ENCODE data around the gene CDC20B. TPM values are rescaled to one million over a fixed set of nuclear protein-coding genes. Genes with fewer than 3 reads are reported as not detected.

CDC20B gene
- total RNA-seq, 1 experiment from 2014 or later: not detected

GRCh38 chr5:55220433-55221185, 47.6 kb upstream of the CDC20B start:
- BruUV-seq (replicated peaks): no TSS peak
- POLR2A ChIA-PET: no interaction called here
- Histone ChIP-seq H3K27me3 (replicated peaks; ENCODE audit: control insufficient read depth, insufficient read depth, low read length) (no peaks in the 10 kb centered on the region), H3K4me1 (peaks cover 14% of the 10 kb centered on the region; the same call in 1 of the 2 replicates), H3K9me3 (no peaks in the 10 kb centered on the region), H3K4me3 (ENCODE audit: low read depth, low read length) (no peak overlapping the region), H3K36me3 (ENCODE audit: control insufficient read depth, insufficient read depth, low read length) (no peaks in the 10 kb centered on the region)
- H3K36me3 Mint-ChIP-seq (ENCODE audit: insufficient read depth, unreplicated experiment): peaks cover 14% of the 10 kb centered on the region
- intact Hi-C loops (cut with micrococcal nuclease; ENCODE audit: unreplicated experiment): no loop called here
- no peak for DNase-seq
- no peaks in the 10 kb centered on the region for H3K9me3 Mint-ChIP-seq (ENCODE audit: unreplicated experiment)
- no peak overlapping the region for H3K27ac Mint-ChIP-seq (ENCODE audit: unreplicated experiment)
- TF ChIP-seq, protein P1, sequence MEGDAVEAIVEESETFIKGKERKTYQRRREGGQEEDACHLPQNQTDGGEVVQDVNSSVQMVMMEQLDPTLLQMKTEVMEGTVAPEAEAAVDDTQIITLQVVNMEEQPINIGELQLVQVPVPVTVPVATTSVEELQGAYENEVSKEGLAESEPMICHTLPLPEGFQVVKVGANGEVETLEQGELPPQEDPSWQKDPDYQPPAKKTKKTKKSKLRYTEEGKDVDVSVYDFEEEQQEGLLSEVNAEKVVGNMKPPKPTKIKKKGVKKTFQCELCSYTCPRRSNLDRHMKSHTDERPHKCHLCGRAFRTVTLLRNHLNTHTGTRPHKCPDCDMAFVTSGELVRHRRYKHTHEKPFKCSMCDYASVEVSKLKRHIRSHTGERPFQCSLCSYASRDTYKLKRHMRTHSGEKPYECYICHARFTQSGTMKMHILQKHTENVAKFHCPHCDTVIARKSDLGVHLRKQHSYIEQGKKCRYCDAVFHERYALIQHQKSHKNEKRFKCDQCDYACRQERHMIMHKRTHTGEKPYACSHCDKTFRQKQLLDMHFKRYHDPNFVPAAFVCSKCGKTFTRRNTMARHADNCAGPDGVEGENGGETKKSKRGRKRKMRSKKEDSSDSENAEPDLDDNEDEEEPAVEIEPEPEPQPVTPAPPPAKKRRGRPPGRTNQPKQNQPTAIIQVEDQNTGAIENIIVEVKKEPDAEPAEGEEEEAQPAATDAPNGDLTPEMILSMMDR (IDR thresholded peaks at IDR 0.05; ENCODE audit: insufficient read depth in 1 of 2, low read depth in 1 of 2, low read length in 1 of 2, severe bottlenecking in 1 of 2, unreplicated experiment in 1 of 2): no peak
- CTCF ChIA-PET: no interaction called here
- H3K4me1 Mint-ChIP-seq (ENCODE audit: low read depth, unreplicated experiment): peaks cover 8% of the 10 kb centered on the region
- H3K27me3 Mint-ChIP-seq (ENCODE audit: insufficient read depth, unreplicated experiment): no peaks in the 10 kb centered on the region
- no peak overlapping the region for H3K4me3 Mint-ChIP-seq (ENCODE audit: unreplicated experiment)

DNA sequence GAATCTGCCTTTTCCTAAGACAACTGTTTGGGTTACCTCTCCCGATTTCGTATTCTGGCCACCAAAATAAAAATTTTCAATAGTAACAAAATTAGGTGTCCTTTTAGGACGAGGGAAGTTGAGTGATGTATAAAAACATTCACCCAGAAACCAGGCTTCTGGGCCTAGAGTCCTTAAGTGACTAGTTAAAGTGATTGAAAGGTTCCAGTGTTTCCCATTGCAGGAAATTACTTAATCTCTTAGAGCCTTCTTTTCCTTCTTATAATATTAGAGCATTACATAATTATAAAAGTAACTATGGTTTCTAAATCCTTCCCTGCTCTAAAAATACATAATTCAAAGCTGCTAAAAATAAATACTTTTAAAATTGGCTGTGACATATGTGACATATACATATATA, 46.8 kb upstream of the CDC20B start:
- TF ChIP-seq, protein P1 (IDR thresholded peaks at IDR 0.05; ENCODE audit: insufficient read depth in 1 of 2, low read depth in 1 of 2, low read length in 1 of 2, severe bottlenecking in 1 of 2, unreplicated experiment in 1 of 2): no peak
- POLR2A ChIA-PET: no interaction called here
- BruUV-seq (replicated peaks): no TSS peak
- H3K9me3 Mint-ChIP-seq (ENCODE audit: unreplicated experiment): no peaks in the 10 kb centered on the region
- H3K36me3 Mint-ChIP-seq (ENCODE audit: insufficient read depth, unreplicated experiment): peaks cover 14% of the 10 kb centered on the region
- Histone ChIP-seq H3K27me3 (replicated peaks; ENCODE audit: control insufficient read depth, insufficient read depth, low read length) (no peaks in the 10 kb centered on the region), H3K9me3 (no peaks in the 10 kb centered on the region), H3K4me1 (peaks cover 14% of the 10 kb centered on the region; the same call in 1 of the 2 replicates), H3K36me3 (ENCODE audit: control insufficient read depth, insufficient read depth, low read length) (no peaks in the 10 kb centered on the region), H3K4me3 (ENCODE audit: low read depth, low read length) (no peak overlapping the region)
- no peak for DNase-seq
- H3K27ac Mint-ChIP-seq (ENCODE audit: unreplicated experiment): no peak overlapping the region
- H3K4me1 Mint-ChIP-seq (ENCODE audit: low read depth, unreplicated experiment): peaks cover 8% of the 10 kb centered on the region
- intact Hi-C loops (cut with micrococcal nuclease; ENCODE audit: unreplicated experiment): no loop called here
- no peaks in the 10 kb centered on the region for H3K27me3 Mint-ChIP-seq (ENCODE audit: insufficient read depth, unreplicated experiment)
- no peak overlapping the region for H3K4me3 Mint-ChIP-seq (ENCODE audit: unreplicated experiment)
- CTCF ChIA-PET: no interaction called here

DNA sequence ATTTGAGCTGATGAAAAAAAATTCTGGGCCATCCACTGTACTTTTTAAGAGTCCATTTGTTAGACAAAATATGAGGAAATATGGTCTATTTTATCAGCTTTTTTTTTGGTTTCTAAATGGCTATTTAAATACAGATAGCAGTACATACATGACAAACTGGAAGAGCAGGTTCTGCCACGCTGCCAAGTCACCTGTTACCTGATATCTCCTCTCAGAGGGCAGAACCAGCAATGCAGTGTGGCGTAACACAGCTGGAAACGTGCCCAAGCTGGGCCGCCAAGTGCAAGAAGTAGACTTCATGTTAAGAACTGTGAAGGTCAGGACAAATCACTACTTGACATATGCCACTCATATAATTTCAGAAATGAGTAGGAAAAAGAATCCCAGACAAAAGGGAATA, 46.0 kb upstream of the CDC20B start:
- H3K9me3 ChIP-seq: no peaks in the 10 kb centered on the region
- H3K4me1 ChIP-seq: peaks cover 14% of the 10 kb centered on the region; the same call in 1 of the 2 replicates
- CTCF ChIA-PET: interaction anchor here (0.9 to 1.2 kb wide), 2 partner anchors 32 to 59 kb away, joined by 3 read pairs; partner anchors contain the start of gene GPX8
- H3K36me3 ChIP-seq (ENCODE audit: control insufficient read depth, insufficient read depth, low read length): no peaks in the 10 kb centered on the region
- H3K27me3 ChIP-seq (replicated peaks; ENCODE audit: control insufficient read depth, insufficient read depth, low read length): no peaks in the 10 kb centered on the region
- Mint-ChIP-seq H3K9me3 (ENCODE audit: unreplicated experiment) (no peaks in the 10 kb centered on the region), H3K4me1 (ENCODE audit: low read depth, unreplicated experiment) (peaks cover 8% of the 10 kb centered on the region), H3K27ac (ENCODE audit: unreplicated experiment) (no peak overlapping the region), H3K36me3 (ENCODE audit: insufficient read depth, unreplicated experiment) (peaks cover 14% of the 10 kb centered on the region), H3K4me3 (ENCODE audit: unreplicated experiment) (peak overlapping the region; percentile 19), H3K27me3 (ENCODE audit: insufficient read depth, unreplicated experiment) (no peaks in the 10 kb centered on the region)
- no TSS peak for BruUV-seq (replicated peaks)
- POLR2A ChIA-PET: interaction anchor here (0.7 kb wide), 1 partner anchor 9 kb away, joined by 3 read pairs; no protein-coding TSS in a partner anchor
- no peak overlapping the region for H3K4me3 ChIP-seq (ENCODE audit: low read depth, low read length)
- TF ChIP-seq, protein P1 (IDR thresholded peaks at IDR 0.05; ENCODE audit: insufficient read depth in 1 of 2, low read depth in 1 of 2, low read length in 1 of 2, severe bottlenecking in 1 of 2, unreplicated experiment in 1 of 2): no peak
- intact Hi-C loops (cut with micrococcal nuclease; ENCODE audit: unreplicated experiment): no loop called here
- DNase-seq: peak; percentile 71 to 83
